Measurements from ENCODE around the gene SMIM28. TPM values are rescaled to one million over a fixed set of nuclear protein-coding genes. Genes with fewer than 3 reads are reported as not detected.

The SMIM28 gene
- total RNA-seq, 4 donors from 2014 or later = not detected

- no peaks in the 10 kb centered on the region for H3K27me3 ChIP-seq
- H3K36me3 ChIP-seq = no peaks in the 10 kb centered on the region
- no peak for DNase-seq
- intact Hi-C loops (cut with DNase I) = loop anchor here (10.0 kb wide), 1 partner anchor 337 kb away; no protein-coding TSS in a partner anchor
- TF ChIP-seq, protein P1, sequence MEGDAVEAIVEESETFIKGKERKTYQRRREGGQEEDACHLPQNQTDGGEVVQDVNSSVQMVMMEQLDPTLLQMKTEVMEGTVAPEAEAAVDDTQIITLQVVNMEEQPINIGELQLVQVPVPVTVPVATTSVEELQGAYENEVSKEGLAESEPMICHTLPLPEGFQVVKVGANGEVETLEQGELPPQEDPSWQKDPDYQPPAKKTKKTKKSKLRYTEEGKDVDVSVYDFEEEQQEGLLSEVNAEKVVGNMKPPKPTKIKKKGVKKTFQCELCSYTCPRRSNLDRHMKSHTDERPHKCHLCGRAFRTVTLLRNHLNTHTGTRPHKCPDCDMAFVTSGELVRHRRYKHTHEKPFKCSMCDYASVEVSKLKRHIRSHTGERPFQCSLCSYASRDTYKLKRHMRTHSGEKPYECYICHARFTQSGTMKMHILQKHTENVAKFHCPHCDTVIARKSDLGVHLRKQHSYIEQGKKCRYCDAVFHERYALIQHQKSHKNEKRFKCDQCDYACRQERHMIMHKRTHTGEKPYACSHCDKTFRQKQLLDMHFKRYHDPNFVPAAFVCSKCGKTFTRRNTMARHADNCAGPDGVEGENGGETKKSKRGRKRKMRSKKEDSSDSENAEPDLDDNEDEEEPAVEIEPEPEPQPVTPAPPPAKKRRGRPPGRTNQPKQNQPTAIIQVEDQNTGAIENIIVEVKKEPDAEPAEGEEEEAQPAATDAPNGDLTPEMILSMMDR (IDR thresholded peaks at IDR 0.05) = no peak
- TF ChIP-seq POLR2A (IDR thresholded peaks at IDR 0.05) = no peak
- H3K27ac ChIP-seq = no peak overlapping the region
- WGBS, 2 donors = 91 to 94% methylated on average over 8 of the region's 8 CpGs
- no peaks in the 10 kb centered on the region for H3K9me3 ChIP-seq
- H3K4me1 ChIP-seq = no peaks in the 10 kb centered on the region
- no peak overlapping the region for H3K4me3 ChIP-seq (replicated peaks in 1 of 3)
Observed at GRCh38 chr6:138427701-138428100, 50.0 kb downstream of the SMIM28 start.

DNA sequence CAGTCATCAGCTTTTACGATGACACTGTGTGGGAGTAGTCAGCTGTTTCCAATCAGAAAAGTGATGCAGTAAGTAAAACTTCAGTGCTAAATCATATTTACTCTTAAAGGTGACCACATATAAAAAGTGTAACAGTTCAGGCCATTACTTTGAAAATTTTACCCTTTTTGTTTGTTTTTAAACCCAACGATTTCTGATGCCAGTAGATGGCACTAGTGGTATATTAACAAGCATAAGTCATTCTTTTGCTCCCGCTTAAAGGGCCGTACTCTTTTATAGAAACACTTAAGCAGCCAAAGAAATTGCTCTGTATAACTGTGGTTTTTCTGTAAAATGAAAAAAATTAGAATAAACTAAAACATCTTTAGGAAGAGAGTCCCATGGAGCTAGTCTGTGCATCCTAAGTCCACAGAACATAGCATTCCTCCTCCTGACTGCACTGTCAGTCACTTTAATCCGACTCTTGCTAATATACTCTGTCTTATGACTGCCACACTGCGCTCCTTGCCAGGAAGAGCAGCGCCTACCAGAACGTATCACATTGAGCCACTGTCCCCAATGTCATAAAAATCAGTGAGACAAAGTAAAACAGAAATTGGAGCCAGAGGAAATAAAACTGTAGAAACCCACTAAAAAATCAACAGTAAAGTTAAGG lies 51.4 kb downstream of the SMIM28 start:
- no peak for DNase-seq
- TF ChIP-seq, protein P1 (IDR thresholded peaks at IDR 0.05) = peak in 5 of 6 experiments; percentile 42 to 82 (median 64)
- no peak for TF ChIP-seq POLR2A (IDR thresholded peaks at IDR 0.05)
- H3K36me3 ChIP-seq = no peaks in the 10 kb centered on the region
- no peaks in the 10 kb centered on the region for H3K9me3 ChIP-seq
- H3K27ac ChIP-seq = no peak overlapping the region
- no peaks in the 10 kb centered on the region for H3K4me1 ChIP-seq
- 43 to 45% methylated on average over 8 of the region's 8 CpGs for WGBS, 2 donors
- no peaks in the 10 kb centered on the region for H3K27me3 ChIP-seq
- no peak overlapping the region for H3K4me3 ChIP-seq (replicated peaks in 1 of 3)
- intact Hi-C loops (cut with DNase I) = loop anchor here (10.0 kb wide), 1 partner anchor 336 kb away; no protein-coding TSS in a partner anchor

DNA sequence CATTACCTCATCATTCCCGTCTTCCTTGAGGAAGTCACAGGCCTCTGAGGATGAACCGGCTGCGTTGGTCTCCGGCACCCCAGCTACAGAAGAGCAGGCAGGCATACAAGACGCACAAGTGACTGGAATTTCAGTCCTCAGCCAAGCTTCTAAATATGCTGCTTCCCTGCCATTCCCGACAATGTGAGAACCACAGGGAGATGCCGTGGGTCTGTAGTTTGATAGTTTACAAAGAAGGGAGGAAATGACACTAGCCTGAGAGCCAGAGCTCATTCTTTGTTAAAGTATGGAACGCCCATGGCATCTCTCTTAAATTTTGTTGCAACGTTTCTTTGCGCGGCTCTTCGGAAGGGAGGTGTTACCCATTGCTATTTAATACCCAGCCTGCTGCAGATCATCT lies 52.1 kb downstream of the SMIM28 start:
- Histone ChIP-seq H3K27ac (no peak overlapping the region), H3K27me3 (no peaks in the 10 kb centered on the region), H3K4me1 (no peaks in the 10 kb centered on the region), H3K4me3 (replicated peaks in 1 of 3) (no peak overlapping the region), H3K36me3 (no peaks in the 10 kb centered on the region), H3K9me3 (no peaks in the 10 kb centered on the region)
- 78 to 79% methylated on average over 12 of the region's 12 CpGs for WGBS, 2 donors
- DNase-seq = no peak
- no peak for TF ChIP-seq POLR2A (IDR thresholded peaks at IDR 0.05)
- TF ChIP-seq, protein P1 (IDR thresholded peaks at IDR 0.05) = no peak
- intact Hi-C loops (cut with DNase I) = loop anchor here (2.0 to 10.0 kb wide), 3 partner anchors 83 to 335 kb away; no protein-coding TSS in a partner anchor

- 91 to 93% methylated on average over 18 to 26 of the region's 29 CpGs for WGBS, 2 donors
- H3K4me3 ChIP-seq (replicated peaks in 1 of 3) = no peak overlapping the region
- no peaks in the 10 kb centered on the region for H3K9me3 ChIP-seq
- no peaks in the 10 kb centered on the region for H3K27me3 ChIP-seq
- intact Hi-C loops (cut with DNase I) = loop anchor here (2.0 to 5.0 kb wide), 2 partner anchors 82 to 162 kb away; no protein-coding TSS in a partner anchor
- no peaks in the 10 kb centered on the region for H3K4me1 ChIP-seq
- no peak overlapping the region for H3K27ac ChIP-seq
- no peaks in the 10 kb centered on the region for H3K36me3 ChIP-seq
- DNase-seq = no peak
- TF ChIP-seq POLR2A (IDR thresholded peaks at IDR 0.05) = no peak
- TF ChIP-seq, protein P1 (IDR thresholded peaks at IDR 0.05) = no peak
Observed at GRCh38 chr6:138430361-138431145, 52.8 kb downstream of the SMIM28 start.
